GM21528 (cell line): ENCODE measurements around the gene KIF16B.

Source experiments
- ATAC-seq: cut with Tn5 transposase; IDR thresholded peaks from one replicate; pipeline ENCODE4 v1.9.1; 2021; ENCODE audit warnings: mild to moderate bottlenecking, moderate library complexity; ENCODE audit not compliant: unreplicated experiment, low FRiP score

The KIF16B gene

DNA sequence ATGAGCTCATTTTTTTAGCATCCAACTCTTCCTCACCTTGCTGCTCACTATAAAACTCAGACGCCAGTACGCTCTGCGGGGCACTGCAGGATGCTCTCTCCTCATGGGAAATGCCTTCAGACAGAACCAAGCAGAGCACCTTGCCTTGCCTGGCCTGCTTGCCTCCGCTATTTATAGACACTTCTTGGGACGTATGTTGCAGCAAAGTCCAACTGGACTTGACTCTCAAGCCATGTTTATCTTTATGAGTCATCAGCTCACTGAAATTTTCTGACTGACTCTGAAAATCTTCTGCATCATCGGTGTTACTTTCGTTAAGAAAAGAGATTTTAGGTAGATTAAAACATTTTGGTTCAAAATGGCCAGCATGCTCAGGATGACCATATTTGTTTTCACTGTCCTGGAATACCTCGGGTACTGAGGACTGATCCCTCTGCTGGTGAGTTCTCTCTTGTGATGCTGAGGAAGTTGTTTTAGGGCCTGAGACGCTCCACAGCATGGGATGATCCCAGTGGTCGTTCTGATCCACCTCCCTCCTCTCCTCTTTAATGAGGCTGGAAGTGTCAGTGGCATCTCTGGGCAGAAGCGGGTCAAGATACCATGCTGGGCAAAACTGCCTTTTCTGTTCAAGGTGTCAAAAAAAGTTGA is 204.5 kb downstream of the KIF16B start:
- no peak for ATAC-seq

- ATAC-seq: no peak
These were observed 205.2 kb downstream of the KIF16B start for GRCh38 chr20:16367948-16368560.

DNA sequence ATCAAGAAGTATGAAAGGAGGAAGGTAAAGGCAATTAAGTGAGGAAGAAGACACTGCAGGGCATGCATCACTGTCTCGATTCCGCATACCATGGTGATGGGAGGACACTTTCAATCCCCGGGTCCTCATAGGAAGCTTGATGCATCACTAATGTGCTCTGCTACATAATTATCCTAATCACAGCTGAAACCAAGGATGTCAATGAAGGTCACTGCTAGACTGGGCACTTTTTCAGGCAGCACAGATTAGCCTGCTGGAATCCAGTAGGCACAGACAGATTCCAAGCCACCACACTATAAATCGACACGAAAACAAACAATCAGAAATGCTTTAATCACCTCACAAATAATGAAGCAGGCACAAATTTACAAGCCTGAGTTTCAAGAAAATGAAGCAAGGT is 206.7 kb downstream of the KIF16B start:
- ATAC-seq: no peak

DNA sequence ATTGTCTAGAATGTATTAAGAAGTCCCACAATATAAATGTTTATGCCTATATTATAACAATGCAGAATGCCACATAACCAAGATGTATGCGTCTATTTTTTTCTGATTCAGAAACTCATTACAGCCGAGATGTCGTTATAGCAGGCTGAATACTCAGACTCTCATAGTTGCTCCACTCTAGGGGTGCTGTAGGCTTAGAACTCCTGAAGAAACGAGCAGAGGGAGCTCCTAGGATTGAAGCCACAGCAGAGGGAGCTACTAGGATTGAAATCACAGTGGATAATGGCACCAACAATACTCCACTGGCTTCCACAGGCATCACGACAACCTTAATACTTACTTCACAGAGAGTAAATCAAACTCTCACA is 208.9 kb downstream of the KIF16B start:
- ATAC-seq: no peak

GRCh38 chr20:16363506-16364319 is 209.5 kb downstream of the KIF16B start:
- ATAC-seq: no peak

GRCh38 chr20:16362642-16363041 is 210.6 kb downstream of the KIF16B start:
- no peak for ATAC-seq

- ATAC-seq: no peak
These were observed 212.6 kb downstream of the KIF16B start for GRCh38 chr20:16360668-16361067.

DNA sequence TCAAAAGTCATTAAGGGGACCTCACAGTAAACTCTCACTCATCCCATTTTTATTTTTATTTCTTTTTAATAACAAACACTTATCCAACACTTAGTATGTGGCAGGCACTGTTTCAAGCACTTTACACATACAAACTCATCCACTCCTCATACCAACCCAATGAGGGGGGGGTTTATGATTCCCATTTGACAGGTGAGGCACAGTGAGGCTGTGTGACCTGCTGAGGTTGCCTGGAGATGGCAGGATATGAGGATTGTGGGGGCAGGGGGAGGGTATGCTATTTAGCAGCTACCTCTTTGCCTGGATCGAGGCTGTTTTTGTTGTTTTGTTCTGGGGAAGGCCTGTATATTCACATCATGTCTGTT is 219.8 kb downstream of the KIF16B start:
- ATAC-seq: no peak

GRCh38 chr20:16352751-16353416 is 220.4 kb downstream of the KIF16B start:
- ATAC-seq: no peak

DNA sequence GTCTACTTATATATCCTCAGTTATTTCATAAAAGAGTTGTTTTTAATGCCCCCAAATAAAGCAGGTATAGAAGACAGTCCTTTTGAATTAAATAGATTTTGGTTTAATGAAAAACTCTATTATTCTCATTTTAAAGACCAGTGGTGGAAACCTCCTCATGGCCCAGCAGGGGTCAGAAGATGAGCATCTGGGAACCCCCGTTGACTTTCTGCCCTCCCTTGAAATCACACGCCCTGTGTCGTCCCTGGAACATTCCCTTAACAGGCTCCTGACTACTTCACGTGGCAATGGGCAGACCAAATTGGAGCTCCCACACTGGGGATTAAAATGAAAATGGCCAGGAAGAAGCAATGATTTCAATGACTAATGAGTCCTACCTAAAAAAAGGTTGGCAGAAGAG is 220.9 kb downstream of the KIF16B start:
- no peak for ATAC-seq

DNA sequence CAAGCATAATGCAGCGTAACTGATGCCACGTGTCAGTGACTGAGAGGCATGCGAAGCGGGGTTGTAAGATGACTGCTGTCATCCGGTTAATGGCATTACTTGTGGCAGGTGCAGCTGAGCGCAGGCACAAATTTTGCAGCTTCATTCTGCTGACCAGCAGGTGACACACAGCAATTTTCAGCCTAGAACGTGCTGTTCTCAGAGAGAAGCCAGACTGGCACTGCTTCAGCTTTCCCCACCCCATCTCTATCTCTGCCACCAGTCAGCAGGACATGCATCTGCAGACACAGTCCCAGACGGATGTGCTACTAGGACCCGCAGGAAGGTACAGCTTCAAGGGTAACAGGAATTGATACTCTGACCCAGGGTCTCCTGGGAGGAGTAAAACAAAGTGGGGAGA is 221.8 kb downstream of the KIF16B start:
- no peak for ATAC-seq

- no peak for ATAC-seq
These were observed 222.8 kb downstream of the KIF16B start for GRCh38 chr20:16350465-16350864.

- no peak for ATAC-seq
These were observed 223.6 kb downstream of the KIF16B start for GRCh38 chr20:16349523-16350260.

- ATAC-seq: no peak
These were observed 226.3 kb downstream of the KIF16B start for GRCh38 chr20:16346956-16347355.

DNA sequence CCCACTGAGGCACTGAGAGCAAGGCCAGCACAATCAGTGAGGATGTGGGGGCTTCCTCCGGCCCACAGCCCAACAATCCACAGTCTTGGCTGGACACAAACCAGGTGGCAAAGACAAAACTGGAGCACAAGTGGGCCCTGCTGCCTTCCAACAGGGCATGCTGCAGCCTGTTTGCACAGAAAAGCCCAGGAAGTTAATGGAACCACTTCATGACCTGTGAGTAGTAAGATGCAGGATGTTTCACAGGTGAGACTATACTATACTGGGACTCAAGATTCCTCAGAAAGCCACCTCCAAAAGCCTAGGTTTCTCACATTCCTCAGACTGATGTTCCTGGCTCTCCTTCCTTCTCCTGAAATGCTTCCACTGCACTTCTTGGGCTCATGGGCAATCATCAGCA is 235.5 kb downstream of the KIF16B start:
- no peak for ATAC-seq

DNA sequence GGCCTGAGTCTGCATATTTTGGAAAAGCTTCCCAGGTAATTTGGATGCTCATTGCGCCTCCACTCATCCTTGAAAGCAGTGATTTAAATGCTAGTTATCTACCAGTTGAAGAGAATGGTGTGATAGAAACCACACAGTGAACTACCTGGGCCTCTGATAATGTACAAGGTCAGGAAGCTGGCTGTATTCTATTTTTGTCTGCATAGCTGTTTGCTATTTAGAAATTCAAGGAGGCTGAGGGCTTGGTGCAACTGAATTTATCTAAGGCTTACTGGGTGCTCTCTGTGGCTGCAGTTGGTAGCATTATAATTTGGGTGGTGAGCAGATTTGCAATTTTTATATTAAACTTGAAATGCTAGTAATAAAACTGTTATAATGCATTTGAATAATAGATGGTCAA is 245.6 kb downstream of the KIF16B start:
- ATAC-seq: no peak

- ATAC-seq: no peak
These were observed 252.0 kb downstream of the KIF16B start for GRCh38 chr20:16321291-16321690.

DNA sequence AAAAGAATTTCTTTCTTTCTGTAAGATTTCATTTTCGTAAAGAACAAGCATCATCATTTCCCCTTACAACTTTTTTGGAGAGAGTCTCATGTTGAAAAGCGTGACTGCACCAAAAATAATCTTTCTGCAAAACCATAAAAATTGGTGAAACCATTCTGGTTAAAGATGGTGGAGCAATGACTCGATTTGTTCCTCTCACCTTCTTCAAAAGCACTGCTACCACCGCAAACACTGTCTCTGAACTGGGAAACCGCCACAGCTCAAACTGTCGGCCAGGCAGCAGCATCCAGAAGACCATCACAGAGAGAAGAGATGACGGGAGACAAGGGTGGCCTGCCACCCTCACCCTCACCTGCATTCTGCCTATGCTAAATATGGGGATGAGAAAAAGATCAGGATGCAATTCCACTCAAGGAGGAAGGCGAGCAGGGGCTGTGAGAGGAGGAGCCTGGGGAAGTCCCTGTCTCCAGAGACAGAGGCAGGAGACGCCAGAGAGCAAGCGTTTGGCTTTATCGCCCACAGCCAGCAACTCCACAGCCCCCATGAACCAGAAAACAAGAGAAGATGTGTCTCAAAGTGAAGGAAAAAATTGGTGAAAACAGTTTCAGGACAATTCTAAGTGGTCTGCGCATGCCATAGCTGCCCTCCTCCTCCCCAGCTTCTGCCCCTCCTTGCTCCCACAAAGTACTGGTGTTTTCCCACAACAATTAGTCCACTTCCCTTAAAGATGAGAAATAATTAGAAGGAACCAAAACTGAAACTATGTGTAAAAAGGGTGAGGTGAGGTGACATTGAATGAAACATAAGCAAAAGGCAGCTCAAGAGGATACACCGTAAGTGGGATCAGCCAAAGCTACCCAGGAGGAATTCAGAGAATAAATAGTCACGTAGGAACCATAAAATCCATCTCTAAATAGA is 255.5 kb downstream of the KIF16B start:
- no peak for ATAC-seq

DNA sequence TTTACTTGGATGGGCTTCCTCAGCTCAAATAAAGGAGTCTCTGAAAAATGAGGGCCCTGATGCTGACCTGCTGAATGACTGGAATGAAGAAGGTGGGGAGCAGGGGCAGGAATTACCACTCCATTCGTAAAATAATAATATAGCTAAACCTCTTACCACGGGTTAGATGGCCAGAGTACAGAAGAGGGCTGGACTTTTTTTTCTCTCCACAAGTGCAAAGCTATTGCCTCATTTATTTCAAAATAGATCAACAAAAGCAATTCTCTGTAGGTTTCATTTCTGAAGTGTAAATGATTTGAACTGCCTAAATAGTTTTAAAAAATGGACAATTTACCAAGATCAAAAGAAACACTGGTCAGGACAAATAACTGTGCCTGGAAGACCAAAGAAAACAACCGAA is 256.7 kb downstream of the KIF16B start:
- ATAC-seq: no peak

- no peak for ATAC-seq
These were observed 258.5 kb downstream of the KIF16B start for GRCh38 chr20:16314748-16315159.
